ENCODE data around the gene MTF1. TPM values are rescaled to one million over a fixed set of nuclear protein-coding genes. Genes with fewer than 3 reads are reported as not detected.

MTF1 gene
- total RNA-seq, 3 donors from 2014 or later (not counting 1 experiment from before 2014, with no cell fraction given), result 31.2 to 35.6 (median 32.7) TPM

- Mint-ChIP-seq H3K36me3 (peaks cover 10% of the 10 kb centered on the region), H3K27me3 (ENCODE audit: low read depth in 2 of 2) (no peaks in the 10 kb centered on the region), H3K4me3 (no peak overlapping the region), H3K4me1 (no peaks in the 10 kb centered on the region), H3K27ac (no peak overlapping the region), H3K9me3 (no peaks in the 10 kb centered on the region)
- Histone ChIP-seq H3K4me3 (ENCODE audit: low read length) (no peak overlapping the region), H3K9me3 (ENCODE audit: control insufficient read depth, insufficient read depth, low read length) (no peaks in the 10 kb centered on the region), H3K27ac (ENCODE audit: low read length) (no peak overlapping the region), H3K4me1 (ENCODE audit: control insufficient read depth, insufficient read depth, low read length) (no peaks in the 10 kb centered on the region), H3K27me3 (ENCODE audit: control insufficient read depth, insufficient read depth, low read length) (no peaks in the 10 kb centered on the region), H3K36me3 (ENCODE audit: control insufficient read depth, insufficient read depth, low read length) (peaks cover 60% of the 10 kb centered on the region)
- intact Hi-C loops (cut with micrococcal nuclease), result no loop called here
- 91% methylated on average over 1 of the region's 1 CpG for WGBS (ENCODE audit: insufficient coverage)
- TF ChIP-seq, protein P1, sequence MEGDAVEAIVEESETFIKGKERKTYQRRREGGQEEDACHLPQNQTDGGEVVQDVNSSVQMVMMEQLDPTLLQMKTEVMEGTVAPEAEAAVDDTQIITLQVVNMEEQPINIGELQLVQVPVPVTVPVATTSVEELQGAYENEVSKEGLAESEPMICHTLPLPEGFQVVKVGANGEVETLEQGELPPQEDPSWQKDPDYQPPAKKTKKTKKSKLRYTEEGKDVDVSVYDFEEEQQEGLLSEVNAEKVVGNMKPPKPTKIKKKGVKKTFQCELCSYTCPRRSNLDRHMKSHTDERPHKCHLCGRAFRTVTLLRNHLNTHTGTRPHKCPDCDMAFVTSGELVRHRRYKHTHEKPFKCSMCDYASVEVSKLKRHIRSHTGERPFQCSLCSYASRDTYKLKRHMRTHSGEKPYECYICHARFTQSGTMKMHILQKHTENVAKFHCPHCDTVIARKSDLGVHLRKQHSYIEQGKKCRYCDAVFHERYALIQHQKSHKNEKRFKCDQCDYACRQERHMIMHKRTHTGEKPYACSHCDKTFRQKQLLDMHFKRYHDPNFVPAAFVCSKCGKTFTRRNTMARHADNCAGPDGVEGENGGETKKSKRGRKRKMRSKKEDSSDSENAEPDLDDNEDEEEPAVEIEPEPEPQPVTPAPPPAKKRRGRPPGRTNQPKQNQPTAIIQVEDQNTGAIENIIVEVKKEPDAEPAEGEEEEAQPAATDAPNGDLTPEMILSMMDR (IDR thresholded peaks at IDR 0.05), result no peak
- DNase-seq (no peak), ATAC-seq (no peak)
Observed at GRCh38 chr1:37872692-37873091, 13.3 kb upstream of the MTF1 start.

GRCh38 chr1:37868466-37868865 is 9.1 kb upstream of the MTF1 start:
- H3K36me3 Mint-ChIP-seq, result peaks cover 22% of the 10 kb centered on the region

GRCh38 chr1:37867784-37868183 is 8.4 kb upstream of the MTF1 start:
- Histone ChIP-seq H3K9me3 (ENCODE audit: control insufficient read depth, insufficient read depth, low read length) (no peaks in the 10 kb centered on the region), H3K27me3 (ENCODE audit: control insufficient read depth, insufficient read depth, low read length) (no peaks in the 10 kb centered on the region), H3K4me3 (ENCODE audit: low read length) (no peak overlapping the region), H3K4me1 (ENCODE audit: control insufficient read depth, insufficient read depth, low read length) (no peaks in the 10 kb centered on the region), H3K36me3 (ENCODE audit: control insufficient read depth, insufficient read depth, low read length) (peaks cover 60% of the 10 kb centered on the region), H3K27ac (ENCODE audit: low read length) (no peak overlapping the region)
- Mint-ChIP-seq H3K4me1 (no peaks in the 10 kb centered on the region), H3K4me3 (no peak overlapping the region), H3K36me3 (peaks cover 15% of the 10 kb centered on the region), H3K9me3 (no peaks in the 10 kb centered on the region), H3K27ac (no peak overlapping the region), H3K27me3 (ENCODE audit: low read depth in 2 of 2) (no peaks in the 10 kb centered on the region)
- intact Hi-C loops (cut with micrococcal nuclease), result no loop called here
- whole genome bisulfite sequencing (ENCODE audit: insufficient coverage), result 96% methylated on average over 6 of the region's 6 CpGs
- TF ChIP-seq, protein P1 (IDR thresholded peaks at IDR 0.05), result no peak
- no peak for DNase-seq
- no peak for ATAC-seq

More at GRCh38 chr1:37868466-37868865, 9.1 kb upstream of the MTF1 start:
- H3K9me3 Mint-ChIP-seq, result no peaks in the 10 kb centered on the region
- Histone ChIP-seq H3K27me3 (ENCODE audit: control insufficient read depth, insufficient read depth, low read length) (no peaks in the 10 kb centered on the region), H3K9me3 (ENCODE audit: control insufficient read depth, insufficient read depth, low read length) (no peaks in the 10 kb centered on the region), H3K27ac (ENCODE audit: low read length) (no peak overlapping the region), H3K36me3 (ENCODE audit: control insufficient read depth, insufficient read depth, low read length) (peaks cover 65% of the 10 kb centered on the region), H3K4me3 (ENCODE audit: low read length) (no peak overlapping the region), H3K4me1 (ENCODE audit: control insufficient read depth, insufficient read depth, low read length) (no peaks in the 10 kb centered on the region)
- ATAC-seq (no peak), DNase-seq (no peak)
- no peaks in the 10 kb centered on the region for H3K4me1 Mint-ChIP-seq
- 95% methylated on average over 1 of the region's 2 CpGs for WGBS (ENCODE audit: insufficient coverage)
- TF ChIP-seq, protein P1 (IDR thresholded peaks at IDR 0.05), result no peak
- H3K27me3 Mint-ChIP-seq (ENCODE audit: low read depth in 2 of 2), result no peaks in the 10 kb centered on the region
- intact Hi-C loops (cut with micrococcal nuclease), result no loop called here
- no peak overlapping the region for H3K4me3 Mint-ChIP-seq
- no peak overlapping the region for H3K27ac Mint-ChIP-seq

GRCh38 chr1:37866491-37866890 is 7.1 kb upstream of the MTF1 start:
- Mint-ChIP-seq H3K4me1 (no peaks in the 10 kb centered on the region), H3K27me3 (ENCODE audit: low read depth in 2 of 2) (no peaks in the 10 kb centered on the region), H3K4me3 (no peak overlapping the region), H3K9me3 (no peaks in the 10 kb centered on the region), H3K36me3 (peaks cover 12% of the 10 kb centered on the region), H3K27ac (no peak overlapping the region)
- H3K9me3 ChIP-seq (ENCODE audit: control insufficient read depth, insufficient read depth, low read length), result no peaks in the 10 kb centered on the region
- no peaks in the 10 kb centered on the region for H3K27me3 ChIP-seq (ENCODE audit: control insufficient read depth, insufficient read depth, low read length)
- H3K4me1 ChIP-seq (ENCODE audit: control insufficient read depth, insufficient read depth, low read length), result no peaks in the 10 kb centered on the region
- TF ChIP-seq, protein P1 (IDR thresholded peaks at IDR 0.05), result no peak
- H3K36me3 ChIP-seq (ENCODE audit: control insufficient read depth, insufficient read depth, low read length), result peaks cover 56% of the 10 kb centered on the region
- ATAC-seq (no peak), DNase-seq (no peak)
- no peak overlapping the region for H3K4me3 ChIP-seq (ENCODE audit: low read length)
- WGBS (ENCODE audit: insufficient coverage), result 100% methylated on average over 1 of the region's 1 CpG
- intact Hi-C loops (cut with micrococcal nuclease), result no loop called here
- no peak overlapping the region for H3K27ac ChIP-seq (ENCODE audit: low read length)
